Stomach (tissue), 19 donors: Measurements from ENCODE around the gene BICD2. TPM values are rescaled to one million over a fixed set of nuclear protein-coding genes. Genes with fewer than 3 reads are reported as not detected.
"Not testable (repeated sequence)": the region's sequence is repeated elsewhere in the genome, so short reads cannot be mapped to it uniquely, and the experiment has no call there.

Experiments used
- DNase-seq, 2 donors: peaks; one replicate each; pipeline versions ENCODE4 v3.0.0 to v3.0.0-alpha.2; 2013 to 2019
- H3K27ac ChIP-seq, 5 donors: fragments of 200-600 bp in 4 of 5; sonication (generic) in 4 of 5; one replicate each; pipeline ENCODE4 v1.5.1; 2013 to 2019; ENCODE audit warnings: mild to moderate bottlenecking in 1 of 5, moderate library complexity in 1 of 5
- H3K27me3 ChIP-seq, 3 donors: fragments of 200-600 bp; sonication (generic); one replicate each; pipeline ENCODE4 v1.5.1; 2017 to 2019; ENCODE audit warnings: mixed run types in 1 of 3
- H3K36me3 ChIP-seq, 4 donors: fragments of 200-600 bp; sonication (generic); 1 replicate in 3 of 4; 2 replicates in 1 of 4; pipeline ENCODE4 v1.5.1; 2016 to 2019
- H3K4me1 ChIP-seq, 4 donors: fragments of 200-600 bp; sonication (generic); one replicate each; pipeline ENCODE4 v1.5.1; 2016 to 2019
- H3K4me3 ChIP-seq, 4 donors: fragments of 200-600 bp; sonication (generic) in 3 of 4; one replicate each; pipeline ENCODE4 v1.5.1; 2016 to 2019; ENCODE audit warnings: mild to moderate bottlenecking in 1 of 4
- H3K9me3 ChIP-seq, 4 donors: fragments of 200-600 bp; sonication (generic); one replicate each; pipeline ENCODE4 v1.5.1; 2016 to 2019
- EP300 ChIP-seq: sonication (generic); formaldehyde crosslinking; IDR thresholded peaks from one replicate; pipeline ENCODE4 v1.6.1; 2017; ENCODE audit warnings: antibody characterized with exemption
- POLR2A ChIP-seq, 4 donors: fragments of 450-650 bp; IDR thresholded peaks; one replicate each; pipeline ENCODE4 v1.6.1; 2016; ENCODE audit warnings: antibody characterized with exemption in 4 of 4, control low read depth in 2 of 4, mild to moderate bottlenecking in 1 of 4, moderate library complexity in 1 of 4
- POLR2AphosphoS5 ChIP-seq, 3 donors: sonication (generic); formaldehyde crosslinking; IDR thresholded peaks; one replicate each; pipeline ENCODE4 v1.6.1; 2016; ENCODE audit warnings: antibody characterized with exemption in 3 of 3
- WGBS, 5 donors: extraction: QIAGEN DNeasy Blood & Tissue Kit in 3 of 5; methylation state at CpG; one replicate each; pipeline versions ENCODE4 v1.1.5 to v1.1.7; 2013 to 2018; 5-methylcytosine and 5-hydroxymethylcytosine counted together
- intact Hi-C: fragments of 100-400 bp; cut with DNase I; formaldehyde crosslinking; loops from one replicate; pipeline ENCODE4 v1.15.1; 2023; ENCODE audit warnings: low total_unique reads
- long read RNA-seq, 10 donors: transcript quantifications; one replicate each; lab custom pipeline, GENCODE V29; 2026
- polyA plus RNA-seq, 3 donors: library from polyadenylated mRNA; stranded (reverse); fragments of 200-250 nt; gene quantifications; one replicate each; pipeline ENCODE4 v1.2.3, GENCODE V29; 2013
- total RNA-seq, 5 donors: library from RNA; depleted of rRNA; stranded (reverse); fragments of >200 nt; gene quantifications; one replicate each; pipeline versions ENCODE4 v1.1.0 to v1.2.3, GENCODE V29; 2014 to 2016
- TF ChIP-seq, protein P1 (sequence below), 7 experiments: fragments of 450-650 bp in 4 of 7; fragments of 200-600 bp in 3 of 7; sonication (generic) in 3 of 7; IDR thresholded peaks; one replicate each; pipeline ENCODE4 v1.5.1; 2016 to 2019; ENCODE audit warnings: antibody characterized with exemption in 7 of 7, control low read depth in 2 of 7, mild to moderate bottlenecking in 1 of 7
- donor health status: healthy with polysubstance abuse.
- donor health status: Bipolar disorder and iron deficiency.
- donor health status: healthy.

The BICD2 gene
- total RNA-seq (10 to 100 TPM in 4 of 5 donors, 1 to 10 TPM in 1; 6.4 to 32.6 (median 20.4) TPM), polyA plus RNA-seq (10 to 100 TPM in 1 of 3 donors, 1 to 10 TPM in 2; 5.9 to 15.8 (median 6.3) TPM)
- long read RNA-seq, donor 1, full-length matches to known transcripts: 2 of 2 reads
- long read RNA-seq, donor 1, partial matches to known transcripts: 0 of 2 reads
- long read RNA-seq, donor 1, other reads (novel, unspliced or antisense): 0 of 2 reads
- long read RNA-seq, donor 2, full-length matches to known transcripts: 5 of 5 reads
- long read RNA-seq, donor 2, partial matches to known transcripts: 0 of 5 reads
- long read RNA-seq, donor 2, other reads (novel, unspliced or antisense): 0 of 5 reads
- long read RNA-seq, donor 3, full-length matches to known transcripts: 2 of 2 reads
- long read RNA-seq, donor 3, partial matches to known transcripts: 0 of 2 reads
- long read RNA-seq, donor 3, other reads (novel, unspliced or antisense): 0 of 2 reads
- long read RNA-seq, donor 4: 0 reads
- long read RNA-seq, donor 5, full-length matches to known transcripts: 2 of 2 reads
- long read RNA-seq, donor 5, partial matches to known transcripts: 0 of 2 reads
- long read RNA-seq, donor 5, other reads (novel, unspliced or antisense): 0 of 2 reads
- long read RNA-seq, donor 6, full-length matches to known transcripts: 5 of 17 reads
- long read RNA-seq, donor 6, partial matches to known transcripts: 12 of 17 reads
- long read RNA-seq, donor 6, other reads (novel, unspliced or antisense): 0 of 17 reads
- long read RNA-seq, donor 7, full-length matches to known transcripts: 1 of 1 reads
- long read RNA-seq, donor 7, partial matches to known transcripts: 0 of 1 reads
- long read RNA-seq, donor 7, other reads (novel, unspliced or antisense): 0 of 1 reads
- long read RNA-seq, donor 8, full-length matches to known transcripts: 5 of 5 reads
- long read RNA-seq, donor 8, partial matches to known transcripts: 0 of 5 reads
- long read RNA-seq, donor 8, other reads (novel, unspliced or antisense): 0 of 5 reads
- long read RNA-seq, donor 9: 0 reads
- long read RNA-seq, donor 10, full-length matches to known transcripts: 1 of 1 reads
- long read RNA-seq, donor 10, partial matches to known transcripts: 0 of 1 reads
- long read RNA-seq, donor 10, other reads (novel, unspliced or antisense): 0 of 1 reads

GRCh38 chr9:92764381-92764987 is at the start of gene BICD2:
BICD2 (minus strand) TSS chr9:92764833; CDS start chr9:92764744, 89 bp downstream.
- H3K36me3 ChIP-seq: no peaks in the 10 kb centered on the region
- intact Hi-C loops: no loop called here
- no peaks in the 10 kb centered on the region for H3K9me3 ChIP-seq
- peaks cover 38 to 75% (median 49%) of the 10 kb centered on the region in 4 donors for H3K4me1 ChIP-seq
- no peak for DNase-seq
- TF ChIP-seq POLR2AphosphoS5 (IDR thresholded peaks at IDR 0.05) (no peak), EP300 (no peak), POLR2A (IDR thresholded peaks at IDR 0.05) (no peak)
- TF ChIP-seq, protein P1, sequence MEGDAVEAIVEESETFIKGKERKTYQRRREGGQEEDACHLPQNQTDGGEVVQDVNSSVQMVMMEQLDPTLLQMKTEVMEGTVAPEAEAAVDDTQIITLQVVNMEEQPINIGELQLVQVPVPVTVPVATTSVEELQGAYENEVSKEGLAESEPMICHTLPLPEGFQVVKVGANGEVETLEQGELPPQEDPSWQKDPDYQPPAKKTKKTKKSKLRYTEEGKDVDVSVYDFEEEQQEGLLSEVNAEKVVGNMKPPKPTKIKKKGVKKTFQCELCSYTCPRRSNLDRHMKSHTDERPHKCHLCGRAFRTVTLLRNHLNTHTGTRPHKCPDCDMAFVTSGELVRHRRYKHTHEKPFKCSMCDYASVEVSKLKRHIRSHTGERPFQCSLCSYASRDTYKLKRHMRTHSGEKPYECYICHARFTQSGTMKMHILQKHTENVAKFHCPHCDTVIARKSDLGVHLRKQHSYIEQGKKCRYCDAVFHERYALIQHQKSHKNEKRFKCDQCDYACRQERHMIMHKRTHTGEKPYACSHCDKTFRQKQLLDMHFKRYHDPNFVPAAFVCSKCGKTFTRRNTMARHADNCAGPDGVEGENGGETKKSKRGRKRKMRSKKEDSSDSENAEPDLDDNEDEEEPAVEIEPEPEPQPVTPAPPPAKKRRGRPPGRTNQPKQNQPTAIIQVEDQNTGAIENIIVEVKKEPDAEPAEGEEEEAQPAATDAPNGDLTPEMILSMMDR (IDR thresholded peaks at IDR 0.05): no peak
- peak within 1 kb of the TSS; percentile 98 to 100 (median 100) for H3K27ac ChIP-seq
- peak within 1 kb of the TSS; percentile 93 to 98 (median 98) for H3K4me3 ChIP-seq
- no peaks in the 10 kb centered on the region for H3K27me3 ChIP-seq
- 0 to 1% (median 1%) methylated on average over 15 to 72 of the region's 74 CpGs for WGBS, 5 donors

DNA sequence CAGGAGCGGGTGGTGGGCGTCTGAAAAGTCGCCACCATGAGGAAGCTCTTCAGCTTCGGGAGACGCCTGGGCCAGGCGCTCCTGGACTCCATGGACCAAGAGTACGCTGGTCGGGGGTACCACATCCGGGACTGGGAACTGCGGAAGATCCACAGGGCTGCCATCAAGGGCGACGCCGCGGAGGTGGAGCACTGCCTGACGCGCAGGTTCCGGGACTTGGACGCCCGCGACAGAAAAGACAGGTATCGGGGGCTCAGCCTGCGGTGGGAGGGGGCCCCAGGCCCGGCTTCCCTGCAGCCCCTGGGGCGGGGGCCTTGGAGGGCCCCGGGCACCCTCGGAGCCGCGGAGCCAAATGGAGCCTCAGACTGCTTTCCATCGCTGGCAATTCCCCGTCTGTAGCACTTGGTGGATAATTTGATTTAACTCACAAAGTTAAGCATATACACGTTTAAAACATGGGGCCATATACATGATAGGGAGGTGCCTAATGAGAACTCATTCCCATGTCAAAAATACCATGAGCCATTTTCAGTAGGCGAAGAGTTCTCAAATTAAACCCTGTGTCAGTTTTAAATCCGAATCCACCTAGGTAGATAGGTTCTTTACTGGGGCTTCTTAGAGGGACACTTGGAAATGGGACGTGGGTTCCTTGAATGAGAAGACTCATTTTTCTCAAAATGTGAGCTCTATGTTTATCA is 45.1 kb upstream of the BICD2 start:
- Histone ChIP-seq H3K4me1 (peaks cover 29 to 33% (median 31%) of the 10 kb centered on the region in 4 donors), H3K27me3 (peaks cover 26 to 100% (median 74%) of the 10 kb centered on the region in 3 donors), H3K4me3 (peak overlapping the region in 3 of 4 donors; percentile 28 to 43 (median 30))
- intact Hi-C loops, H3K9me3 ChIP-seq, H3K27ac ChIP-seq, DNase-seq, H3K36me3 ChIP-seq: not testable (repeated sequence)
- WGBS, 5 donors: 9 to 13% (median 10%) methylated on average over 31 to 34 of the region's 34 CpGs

DNA sequence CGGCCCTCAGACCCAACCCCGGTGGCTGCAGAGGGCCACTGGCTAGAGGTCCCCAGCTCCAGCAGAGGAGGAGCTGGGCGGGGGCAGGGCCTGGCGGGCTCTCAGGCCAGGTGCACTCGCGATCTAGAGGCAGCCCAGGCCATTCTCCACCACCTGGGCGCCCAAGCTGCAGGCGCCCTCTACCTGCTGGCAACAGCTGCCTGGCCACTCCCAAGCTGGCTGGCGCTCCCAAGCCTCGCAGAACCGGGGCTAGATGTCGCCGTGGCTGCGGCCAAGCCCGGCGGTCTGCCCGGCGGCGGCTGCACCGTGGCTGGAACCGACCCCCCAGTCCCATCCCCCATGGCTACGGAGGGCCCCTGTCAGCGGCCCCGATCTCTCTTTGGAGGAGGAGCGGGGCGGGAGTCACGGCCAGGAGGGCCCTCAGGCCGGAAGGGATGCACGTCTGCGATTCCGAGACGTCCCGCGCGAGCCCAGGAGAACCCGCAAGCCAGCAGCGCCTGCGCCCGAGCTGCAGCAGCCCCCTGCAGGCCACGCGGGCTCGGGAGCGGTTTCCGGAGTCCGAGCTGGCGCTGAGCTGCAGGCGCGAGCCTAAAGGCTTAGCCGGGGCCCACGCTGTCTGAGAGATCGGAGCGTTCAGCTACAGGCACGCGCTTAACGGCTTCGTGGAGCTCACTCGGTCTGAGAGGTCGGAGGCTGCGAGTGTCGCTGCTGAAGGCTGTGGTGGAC is 44.3 kb upstream of the BICD2 start:
- H3K36me3 ChIP-seq: no peaks in the 10 kb centered on the region
- WGBS, 5 donors: 0 to 2% (median 2%) methylated on average over 18 to 60 of the region's 60 CpGs
- DNase-seq: peak; percentile 70 to 93
- peaks cover 26 to 100% (median 74%) of the 10 kb centered on the region in 3 donors for H3K27me3 ChIP-seq
- TF ChIP-seq EP300 (no peak), POLR2A (IDR thresholded peaks at IDR 0.05) (no peak), POLR2AphosphoS5 (IDR thresholded peaks at IDR 0.05) (peak in 1 of 3 donors; percentile 20)
- TF ChIP-seq, protein P1 (IDR thresholded peaks at IDR 0.05): peak in 1 of 7 experiments; percentile 5
- H3K27ac ChIP-seq: no peak overlapping the region
- intact Hi-C loops: no loop called here
- H3K4me1 ChIP-seq: peaks cover 29 to 33% (median 31%) of the 10 kb centered on the region in 4 donors
- H3K9me3 ChIP-seq: no peaks in the 10 kb centered on the region
- peak overlapping the region; percentile 28 to 43 (median 30) for H3K4me3 ChIP-seq
